PC-9 (cell line): Measurements from ENCODE around the gene MRPL40. TPM values are rescaled to one million over a fixed set of nuclear protein-coding genes. Genes with fewer than 3 reads are reported as not detected.

ENCODE experiments used
- BruUV-seq: library from RNA; stranded (reverse); fragments of 400-500 nt; replicated peaks from 2 replicates; lab custom pipeline; 2021; lab: Mats Ljungman, UMichigan
- CTCF ChIA-PET: fragments of 300-600 bp; sonication (Branson Sonifier 250); formaldehyde crosslinking; loops from one replicate; lab custom pipeline; 2022; ENCODE audit warnings: antibody characterized with exemption; lab: Charles Lee
- POLR2A ChIA-PET: fragments of 300-600 bp; sonication (Branson Sonifier 250); formaldehyde crosslinking; loops from one replicate; lab custom pipeline; 2022; ENCODE audit warnings: antibody characterized with exemption; ENCODE audit not compliant: unreplicated experiment; lab: Charles Lee
- DNase-seq, 2 experiments: peaks; one replicate each; pipeline versions ENCODE4 v3.0.0 to v3.0.0-alpha.2; 2015 to 2022; ENCODE audit warnings: mixed read lengths in 1 of 2
- H2AFZ ChIP-seq: fragments of 200-600 bp; sonication (generic); 2 replicates; pipeline ENCODE4 v1.8.1; 2017; ENCODE audit warnings: antibody characterized with exemption
- H3F3A ChIP-seq: fragments of 200-600 bp; sonication (generic); 2 replicates; pipeline ENCODE4 v1.8.1; 2017; ENCODE audit warnings: antibody characterized with exemption, mild to moderate bottlenecking, low read depth; ENCODE audit not compliant: insufficient read depth
- H3K27ac ChIP-seq: fragments of 200-600 bp; sonication (generic); 2 replicates; pipeline ENCODE4 v1.6.1; 2016; ENCODE audit warnings: mixed run types
- H3K27me3 ChIP-seq: fragments of 200-600 bp; sonication (generic); 2 replicates; pipeline ENCODE4 v1.6.1; 2016; ENCODE audit warnings: low read depth, mixed run types; ENCODE audit not compliant: insufficient read depth
- H3K36me3 ChIP-seq: fragments of 200-600 bp; sonication (generic); 2 replicates; pipeline ENCODE4 v1.6.1; 2016; ENCODE audit warnings: low read depth, mixed run types
- H3K4me1 ChIP-seq: fragments of 200-600 bp; sonication (generic); replicated peaks from 2 replicates; pipeline ENCODE4 v1.6.1; 2016; ENCODE audit warnings: mixed run types; ENCODE audit not compliant: insufficient read depth
- H3K4me2 ChIP-seq: fragments of 200-600 bp; sonication (generic); 2 replicates; pipeline ENCODE4 v1.6.1; 2017; ENCODE audit warnings: mixed run types
- H3K4me3 ChIP-seq: fragments of 200-600 bp; sonication (generic); 2 replicates; pipeline ENCODE4 v1.6.1; 2016; ENCODE audit warnings: mixed run types
- H3K79me2 ChIP-seq: fragments of 200-600 bp; sonication (generic); 2 replicates; pipeline ENCODE4 v1.6.1; 2017; ENCODE audit warnings: low read depth, mixed run types
- H3K9me2 ChIP-seq: fragments of 200-600 bp; sonication (generic); 2 replicates; pipeline ENCODE4 v1.8.1; 2017; ENCODE audit warnings: mild to moderate bottlenecking; ENCODE audit not compliant: insufficient read depth
- H3K9me3 ChIP-seq: fragments of 200-600 bp; sonication (generic); 2 replicates; pipeline ENCODE4 v1.8.1; 2016; ENCODE audit warnings: low read depth; ENCODE audit not compliant: insufficient read depth
- H4K20me1 ChIP-seq: fragments of 200-600 bp; sonication (generic); 2 replicates; pipeline ENCODE4 v1.8.1; 2017; ENCODE audit not compliant: insufficient read depth
- CTCF ChIP-seq: fragments of 200-600 bp; sonication (generic); conservative IDR thresholded peaks from 2 replicates; pipeline ENCODE4 v1.6.1; 2017; ENCODE audit warnings: mixed run types, antibody characterized with exemption, mild to moderate bottlenecking, moderate library complexity
- EZH2 ChIP-seq: fragments of 200-600 bp; sonication (generic); IDR thresholded peaks from 2 replicates; pipeline ENCODE4 v1.8.0; 2017; ENCODE audit warnings: antibody characterized with exemption, low read depth
- intact Hi-C: fragments of 100-400 bp; cut with micrococcal nuclease; formaldehyde crosslinking; loops from one replicate; pipeline ENCODE4 v1.10.0; 2022; ENCODE audit not compliant: unreplicated experiment
- total RNA-seq: library from RNA; stranded (reverse); gene quantifications from 2 replicates; pipeline ENCODE4 v1.2.3, GENCODE V29; 2021

The MRPL40 gene
- total RNA-seq, 1 experiment from 2014 or later, result 25.1 TPM

- H3F3A ChIP-seq, result no peaks in the 10 kb centered on the region
- peak; percentile 89 to 91 for DNase-seq
- no peaks in the 10 kb centered on the region for H3K9me2 ChIP-seq
- CTCF ChIA-PET, result interaction anchor here (0.6 to 0.7 kb wide), 2 partner anchors 137 to 570 kb away, joined by 3 to 4 read pairs; no protein-coding TSS in a partner anchor
- POLR2A ChIA-PET, result interaction anchor here (0.5 to 0.7 kb wide), 6 partner anchors 27 to 1409 kb away, joined by 3 to 5 read pairs (median 3); no protein-coding TSS in a partner anchor
- peaks cover 15% of the 10 kb centered on the region for H3K4me1 ChIP-seq
- intact Hi-C loops, result loop anchor here (2.0 to 10.0 kb wide), 3 partner anchors 153 to 301 kb away; partner anchors contain the start of genes CLTCL1 and SLC25A1
- H4K20me1 ChIP-seq, result peaks cover 22% of the 10 kb centered on the region
- BruUV-seq, result no TSS peak
- TF ChIP-seq EZH2 (no peak), CTCF (no peak)
- H3K27me3 ChIP-seq, result no peaks in the 10 kb centered on the region
- H3K9me3 ChIP-seq, result no peaks in the 10 kb centered on the region
- peak within 1 kb of the TSS; percentile 75 for H3K4me3 ChIP-seq
- H3K27ac ChIP-seq, result peak within 1 kb of the TSS; percentile 92
- H3K79me2 ChIP-seq, result peaks cover 48% of the 10 kb centered on the region
- H3K36me3 ChIP-seq, result no peaks in the 10 kb centered on the region
- H3K4me2 ChIP-seq, result peak within 1 kb of the TSS; percentile 96
- peak within 1 kb of the TSS; percentile 92 for H2AFZ ChIP-seq
Measured at GRCh38 chr22:19479355-19480172, 47.2 kb downstream of the MRPL40 start, which contains the start of gene CDC45. CDC45 (plus strand) TSS chr22:19479920; CDS start chr22:19479969, 49 bp downstream.

- Histone ChIP-seq H3K4me3 (peak overlapping the region; percentile 75), H3K79me2 (peaks cover 46% of the 10 kb centered on the region), H3K27ac (no peak overlapping the region), H4K20me1 (peaks cover 22% of the 10 kb centered on the region), H3K36me3 (no peaks in the 10 kb centered on the region), H2AFZ (peak overlapping the region; percentile 92), H3F3A (no peaks in the 10 kb centered on the region), H3K27me3 (no peaks in the 10 kb centered on the region), H3K9me2 (no peaks in the 10 kb centered on the region), H3K9me3 (no peaks in the 10 kb centered on the region), H3K4me1 (peaks cover 15% of the 10 kb centered on the region), H3K4me2 (peak overlapping the region; percentile 83)
- no peak for DNase-seq
- TF ChIP-seq EZH2 (no peak), CTCF (no peak)
- intact Hi-C loops, result no loop called here
- POLR2A ChIA-PET, result interaction anchor here (0.6 kb wide), 2 partner anchors 369 to 551 kb away, joined by 3 to 5 read pairs; no protein-coding TSS in a partner anchor
- BruUV-seq, result no TSS peak
- CTCF ChIA-PET, result interaction anchor here (0.6 kb wide), 1 partner anchor 570 kb away, joined by 4 read pairs; no protein-coding TSS in a partner anchor
Measured at GRCh38 chr22:19480173-19480568, 47.8 kb downstream of the MRPL40 start.

GRCh38 chr22:19480789-19481188, 48.4 kb downstream of the MRPL40 start:
- CTCF ChIA-PET, result no interaction called here

More at GRCh38 chr22:19480789-19481188, 48.4 kb downstream of the MRPL40 start:
- no peak for TF ChIP-seq CTCF
- no peak for TF ChIP-seq EZH2
- intact Hi-C loops, result no loop called here
- Histone ChIP-seq H3K27me3 (no peaks in the 10 kb centered on the region), H4K20me1 (peaks cover 18% of the 10 kb centered on the region), H3K9me2 (no peaks in the 10 kb centered on the region), H3K4me2 (peak overlapping the region; percentile 83), H3K27ac (no peak overlapping the region), H3K4me3 (peak overlapping the region; percentile 75; the same call in 1 of the 2 replicates), H3K36me3 (no peaks in the 10 kb centered on the region), H3K9me3 (no peaks in the 10 kb centered on the region), H3F3A (no peaks in the 10 kb centered on the region), H2AFZ (no peak overlapping the region), H3K79me2 (peaks cover 40% of the 10 kb centered on the region), H3K4me1 (peaks cover 15% of the 10 kb centered on the region)
- POLR2A ChIA-PET, result no interaction called here
- DNase-seq, result no peak
- no TSS peak for BruUV-seq
